Memory B cell (primary cell): ENCODE data around the gene RNF212B.
A peak's percentile ranks its signal among the peaks of the same experiment; 100 is the strongest.
"Not testable (repeated sequence)": the region's sequence is repeated elsewhere in the genome, so short reads cannot be mapped to it uniquely, and the experiment has no call there.

Experiments
- ATAC-seq: fragments of 150-1000 bp; cut with Tn5 transposase; 2 replicates; pipeline ENCODE4 v1.10.0; 2021; ENCODE audit warnings: low read depth, mild to moderate bottlenecking, moderate library complexity
- DNase-seq, 2 donors: peaks; one replicate each; pipeline ENCODE4 v3.0.0; 2022; ENCODE audit warnings: low spot score in 2 of 2
- H3K27ac Mint-ChIP-seq: one replicate; pipeline ENCODE4 v1.8.0; 2022; ENCODE audit warnings: mild to moderate bottlenecking, moderate library complexity, mixed read lengths
- H3K27me3 Mint-ChIP-seq: one replicate; pipeline ENCODE4 v1.8.0; 2022; ENCODE audit warnings: mixed read lengths
- H3K36me3 Mint-ChIP-seq: one replicate; pipeline ENCODE4 v1.8.0; 2022; ENCODE audit warnings: mild to moderate bottlenecking, mixed read lengths
- H3K4me1 Mint-ChIP-seq: one replicate; pipeline ENCODE4 v1.8.0; 2022; ENCODE audit warnings: mixed read lengths
- H3K4me3 Mint-ChIP-seq: one replicate; pipeline ENCODE4 v1.8.0; 2022; ENCODE audit warnings: mild to moderate bottlenecking, moderate library complexity, mixed read lengths
- H3K9me3 Mint-ChIP-seq: one replicate; pipeline ENCODE4 v1.8.0; 2022; ENCODE audit warnings: mixed read lengths

Gene RNF212B

DNA sequence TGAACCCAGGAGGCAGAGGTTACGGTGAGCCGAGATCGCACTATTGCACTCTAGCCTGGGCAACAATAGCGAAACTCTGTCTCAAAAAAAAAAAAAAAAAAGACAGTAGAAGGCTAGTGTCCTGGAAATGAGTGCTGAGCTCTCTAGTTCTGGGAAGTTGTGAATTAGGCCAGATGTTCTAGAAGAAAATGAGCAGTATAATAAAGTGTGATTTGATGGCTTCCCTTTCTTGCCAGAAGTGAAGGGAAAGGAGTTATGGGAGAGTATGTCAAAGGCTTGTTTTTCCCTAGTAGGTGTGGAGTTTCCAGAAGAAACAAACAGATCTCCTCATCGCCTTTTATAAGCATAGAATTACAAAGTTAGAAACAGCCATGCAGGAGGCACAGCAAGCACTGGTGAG, 20.5 kb downstream of the RNF212B start:
- H3K4me1 Mint-ChIP-seq, result no peaks in the 10 kb centered on the region
- no peak overlapping the region for H3K27ac Mint-ChIP-seq
- H3K4me3 Mint-ChIP-seq, result no peak overlapping the region
- no peak for DNase-seq
- H3K36me3 Mint-ChIP-seq, result no peaks in the 10 kb centered on the region
- peaks cover 14% of the 10 kb centered on the region for H3K27me3 Mint-ChIP-seq
- H3K9me3 Mint-ChIP-seq, result no peaks in the 10 kb centered on the region
- ATAC-seq, result no peak

- DNase-seq (no peak), ATAC-seq (no peak)
- Mint-ChIP-seq H3K36me3 (no peaks in the 10 kb centered on the region), H3K27me3 (peaks cover 18% of the 10 kb centered on the region), H3K4me3 (no peak overlapping the region), H3K27ac (no peak overlapping the region), H3K4me1 (no peaks in the 10 kb centered on the region), H3K9me3 (no peaks in the 10 kb centered on the region)
Measured at GRCh38 chr14:23259426-23259825, 21.7 kb downstream of the RNF212B start.

DNA sequence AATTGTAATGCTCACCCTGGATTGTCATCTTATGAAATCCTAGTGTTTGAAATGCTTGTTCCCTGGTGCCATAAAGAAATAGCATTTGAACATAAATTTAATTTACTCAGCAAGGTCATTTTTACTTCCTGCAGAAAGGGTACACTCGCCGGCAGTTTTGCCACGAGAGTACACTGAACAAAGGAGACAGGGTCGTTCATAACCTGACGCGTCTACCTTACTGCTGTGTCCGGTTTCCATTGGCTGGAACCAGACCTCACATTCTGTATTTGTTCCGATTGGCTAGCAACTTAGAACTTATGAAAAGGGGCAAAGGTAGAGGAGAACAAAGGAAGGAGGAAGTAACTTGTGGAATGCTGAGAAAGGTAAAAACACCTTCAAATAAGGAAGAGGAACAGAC, 23.1 kb downstream of the RNF212B start:
- not testable (repeated sequence) for DNase-seq, H3K4me1 Mint-ChIP-seq, H3K4me3 Mint-ChIP-seq, H3K9me3 Mint-ChIP-seq, H3K36me3 Mint-ChIP-seq, ATAC-seq, H3K27ac Mint-ChIP-seq
- H3K27me3 Mint-ChIP-seq, result peaks cover 18% of the 10 kb centered on the region

GRCh38 chr14:23269193-23269592, 31.5 kb downstream of the RNF212B start:
- Mint-ChIP-seq H3K27me3 (peaks cover 5% of the 10 kb centered on the region), H3K27ac (no peak overlapping the region), H3K9me3 (no peaks in the 10 kb centered on the region), H3K4me1 (no peaks in the 10 kb centered on the region), H3K4me3 (no peak overlapping the region), H3K36me3 (no peaks in the 10 kb centered on the region)
- no peak for ATAC-seq
- DNase-seq, result no peak

DNA sequence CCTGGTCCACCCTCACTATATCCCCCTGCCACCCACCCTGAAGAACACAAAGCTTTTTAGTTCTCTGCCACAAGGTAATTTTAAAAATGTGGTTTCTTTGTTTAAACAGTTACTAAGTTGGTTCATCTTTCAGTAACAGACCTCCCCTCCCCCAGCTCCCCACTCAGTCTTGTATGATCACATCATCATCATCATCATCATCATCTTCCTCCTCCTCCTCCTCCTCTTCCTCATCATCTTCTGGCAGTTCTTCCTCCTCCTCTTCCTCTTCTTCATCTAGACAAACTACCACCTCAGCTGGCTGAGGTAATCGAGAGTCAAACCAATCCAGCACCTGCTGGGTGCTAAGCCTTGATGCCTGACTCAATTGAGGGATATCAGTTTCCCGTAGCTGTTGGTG, 37.7 kb downstream of the RNF212B start:
- H3K36me3 Mint-ChIP-seq, result peaks cover 8% of the 10 kb centered on the region
- no peak overlapping the region for H3K27ac Mint-ChIP-seq
- no peak for ATAC-seq
- no peaks in the 10 kb centered on the region for H3K4me1 Mint-ChIP-seq
- no peak for DNase-seq
- no peaks in the 10 kb centered on the region for H3K9me3 Mint-ChIP-seq
- H3K4me3 Mint-ChIP-seq, result no peak overlapping the region
- H3K27me3 Mint-ChIP-seq, result no peaks in the 10 kb centered on the region

DNA sequence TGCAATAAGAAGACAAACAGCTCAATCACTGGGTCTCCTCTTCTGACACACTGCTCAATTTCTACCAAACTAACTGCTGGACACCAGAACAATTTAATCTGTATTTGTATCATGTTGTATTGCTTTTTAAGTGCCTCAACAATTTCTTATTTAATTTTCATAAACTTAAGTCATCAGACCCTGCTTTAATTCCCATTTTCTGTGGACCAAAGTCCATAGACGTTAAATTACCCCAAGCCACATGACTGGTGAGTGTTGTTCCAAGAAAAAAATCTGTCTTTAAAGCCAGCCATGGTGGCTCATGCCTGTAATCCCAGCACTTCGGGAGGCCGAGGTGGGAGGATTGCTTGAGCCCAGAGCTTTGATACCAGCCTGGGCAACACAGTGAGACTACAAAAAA, 39.5 kb downstream of the RNF212B start:
- peaks cover 8% of the 10 kb centered on the region for H3K36me3 Mint-ChIP-seq
- H3K4me3 Mint-ChIP-seq, result no peak overlapping the region
- ATAC-seq, result no peak
- no peaks in the 10 kb centered on the region for H3K27me3 Mint-ChIP-seq
- H3K9me3 Mint-ChIP-seq, result no peaks in the 10 kb centered on the region
- no peak for DNase-seq
- H3K4me1 Mint-ChIP-seq, result no peaks in the 10 kb centered on the region
- no peak overlapping the region for H3K27ac Mint-ChIP-seq

- H3K9me3 Mint-ChIP-seq, H3K4me1 Mint-ChIP-seq, H3K27me3 Mint-ChIP-seq, ATAC-seq, H3K4me3 Mint-ChIP-seq, DNase-seq, H3K36me3 Mint-ChIP-seq, H3K27ac Mint-ChIP-seq: not testable (repeated sequence)
Measured at GRCh38 chr14:23277928-23278327, 40.2 kb downstream of the RNF212B start.

- no peak for ATAC-seq
- Mint-ChIP-seq H3K4me3 (no peak overlapping the region), H3K4me1 (peaks cover 6% of the 10 kb centered on the region), H3K36me3 (no peaks in the 10 kb centered on the region), H3K9me3 (no peaks in the 10 kb centered on the region), H3K27ac (no peak overlapping the region), H3K27me3 (no peaks in the 10 kb centered on the region)
- no peak for DNase-seq
Measured at GRCh38 chr14:23281247-23281646, 43.5 kb downstream of the RNF212B start.

DNA sequence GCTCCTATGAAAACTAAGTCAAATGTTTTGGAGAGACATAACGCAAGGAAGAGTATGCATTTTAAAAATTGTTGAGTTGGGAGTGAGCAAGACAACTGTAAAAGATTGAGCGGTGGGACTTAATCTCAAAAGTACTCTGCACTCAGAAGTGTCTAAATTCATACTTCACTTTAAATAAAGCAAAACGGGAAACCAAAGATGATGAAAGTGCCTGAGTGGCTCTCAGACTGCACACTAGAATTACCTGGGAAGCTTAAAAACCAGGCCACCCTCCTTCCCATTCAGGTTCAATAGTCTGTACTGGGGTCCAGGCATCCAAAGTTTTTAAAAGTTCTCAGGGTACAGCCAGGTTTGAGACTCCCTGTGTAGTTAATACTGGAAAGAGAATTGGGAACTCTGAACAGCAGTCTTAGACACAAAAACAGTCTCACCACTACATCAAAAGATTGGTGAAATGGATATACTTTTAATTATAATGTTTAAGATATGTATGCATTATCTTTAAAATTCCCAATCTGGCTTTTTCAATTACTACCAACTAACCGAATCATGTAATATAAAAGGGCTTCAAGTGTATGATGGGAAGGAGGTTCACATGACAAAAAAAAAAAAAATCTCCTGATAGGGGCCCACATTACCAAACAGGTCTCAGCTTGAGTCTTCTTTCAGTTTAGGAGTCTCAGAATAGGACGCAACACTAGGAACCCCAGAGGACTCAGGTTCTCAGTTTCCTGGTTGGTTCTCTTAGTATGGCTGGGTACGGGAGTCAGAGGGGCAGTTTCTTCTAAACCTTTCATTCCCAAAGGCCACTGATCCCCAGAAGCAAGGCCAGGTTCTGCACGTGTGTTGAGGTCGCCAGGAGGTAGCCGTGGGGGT, 47.2 kb downstream of the RNF212B start:
- Mint-ChIP-seq H3K36me3 (no peaks in the 10 kb centered on the region), H3K4me3 (peak overlapping the region; percentile 97), H3K4me1 (peaks cover 6% of the 10 kb centered on the region), H3K27ac (peak overlapping the region; percentile 89), H3K9me3 (no peaks in the 10 kb centered on the region), H3K27me3 (no peaks in the 10 kb centered on the region)
- no peak for ATAC-seq
- no peak for DNase-seq

- Mint-ChIP-seq H3K4me3 (peak overlapping the region; percentile 97), H3K9me3 (no peaks in the 10 kb centered on the region), H3K36me3 (no peaks in the 10 kb centered on the region), H3K4me1 (peaks cover 6% of the 10 kb centered on the region), H3K27ac (peak overlapping the region; percentile 89), H3K27me3 (no peaks in the 10 kb centered on the region)
- ATAC-seq, result peak; percentile 20
- DNase-seq, result no peak
Measured at GRCh38 chr14:23285530-23286019, 47.8 kb downstream of the RNF212B start.

DNA sequence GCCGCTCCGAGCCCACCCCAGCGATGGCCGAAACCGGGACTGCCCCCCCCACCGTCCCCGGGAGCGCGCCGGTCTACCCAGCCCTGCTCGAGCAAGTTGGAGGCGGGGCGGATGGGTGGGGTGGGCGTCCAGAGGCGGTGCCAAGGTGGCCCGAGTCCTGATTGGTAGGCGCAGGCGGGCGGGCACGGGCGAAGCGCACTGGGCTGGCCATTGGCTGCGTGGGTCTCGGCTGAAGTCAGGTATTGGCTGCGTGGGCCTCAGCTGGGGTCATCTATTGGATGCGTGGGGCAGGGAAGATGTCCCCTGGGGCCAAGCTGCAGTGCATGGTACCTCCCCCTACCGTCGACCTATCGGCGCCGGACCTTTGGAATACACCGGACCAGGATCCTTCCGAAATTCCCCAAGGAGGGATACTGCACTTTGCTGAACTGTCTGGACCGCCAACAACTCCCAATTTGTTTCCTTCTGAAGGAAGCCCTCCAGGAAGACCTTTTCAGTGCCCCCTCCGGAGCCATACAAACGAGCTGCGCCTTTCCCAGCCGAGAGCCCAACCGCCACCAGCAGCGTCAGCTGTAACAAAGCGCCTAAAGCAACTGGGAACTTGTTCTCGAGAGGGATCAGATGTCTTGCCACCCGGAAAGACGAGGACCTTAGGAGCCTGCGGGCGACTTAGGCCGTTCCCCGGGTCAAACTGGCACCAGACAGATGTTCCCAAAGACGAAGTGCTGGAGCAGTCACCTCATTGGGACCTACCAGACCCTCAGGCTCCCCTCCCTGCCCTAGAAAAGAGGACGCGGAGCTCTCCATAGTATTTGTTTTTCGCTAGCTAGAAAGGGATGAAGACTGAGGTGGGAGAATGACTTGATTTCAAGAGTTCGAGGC, 48.5 kb downstream of the RNF212B start, which contains the start of gene HOMEZ:
Gene HOMEZ, minus strand, starts transcription at position 113 of the 882 bp plus-strand sequence. CDS start 180 bp downstream, outside the sequence.
- no peaks in the 10 kb centered on the region for H3K27me3 Mint-ChIP-seq
- H3K27ac Mint-ChIP-seq, result peak within 1 kb of the TSS; percentile 89
- DNase-seq, result peak; percentile 93 to 95
- peak; percentile 96 for ATAC-seq
- peak within 1 kb of the TSS; percentile 97 for H3K4me3 Mint-ChIP-seq
- H3K9me3 Mint-ChIP-seq, result no peaks in the 10 kb centered on the region
- H3K36me3 Mint-ChIP-seq, result no peaks in the 10 kb centered on the region
- H3K4me1 Mint-ChIP-seq, result peaks cover 6% of the 10 kb centered on the region

GRCh38 chr14:23286902-23287479, 49.3 kb downstream of the RNF212B start:
- ATAC-seq (no peak), DNase-seq (no peak)
- no peaks in the 10 kb centered on the region for H3K36me3 Mint-ChIP-seq
- no peaks in the 10 kb centered on the region for H3K9me3 Mint-ChIP-seq
- H3K27me3 Mint-ChIP-seq, result no peaks in the 10 kb centered on the region
- H3K27ac Mint-ChIP-seq, result peak overlapping the region; percentile 89
- H3K4me1 Mint-ChIP-seq, result peaks cover 6% of the 10 kb centered on the region
- peak overlapping the region; percentile 97 for H3K4me3 Mint-ChIP-seq

DNA sequence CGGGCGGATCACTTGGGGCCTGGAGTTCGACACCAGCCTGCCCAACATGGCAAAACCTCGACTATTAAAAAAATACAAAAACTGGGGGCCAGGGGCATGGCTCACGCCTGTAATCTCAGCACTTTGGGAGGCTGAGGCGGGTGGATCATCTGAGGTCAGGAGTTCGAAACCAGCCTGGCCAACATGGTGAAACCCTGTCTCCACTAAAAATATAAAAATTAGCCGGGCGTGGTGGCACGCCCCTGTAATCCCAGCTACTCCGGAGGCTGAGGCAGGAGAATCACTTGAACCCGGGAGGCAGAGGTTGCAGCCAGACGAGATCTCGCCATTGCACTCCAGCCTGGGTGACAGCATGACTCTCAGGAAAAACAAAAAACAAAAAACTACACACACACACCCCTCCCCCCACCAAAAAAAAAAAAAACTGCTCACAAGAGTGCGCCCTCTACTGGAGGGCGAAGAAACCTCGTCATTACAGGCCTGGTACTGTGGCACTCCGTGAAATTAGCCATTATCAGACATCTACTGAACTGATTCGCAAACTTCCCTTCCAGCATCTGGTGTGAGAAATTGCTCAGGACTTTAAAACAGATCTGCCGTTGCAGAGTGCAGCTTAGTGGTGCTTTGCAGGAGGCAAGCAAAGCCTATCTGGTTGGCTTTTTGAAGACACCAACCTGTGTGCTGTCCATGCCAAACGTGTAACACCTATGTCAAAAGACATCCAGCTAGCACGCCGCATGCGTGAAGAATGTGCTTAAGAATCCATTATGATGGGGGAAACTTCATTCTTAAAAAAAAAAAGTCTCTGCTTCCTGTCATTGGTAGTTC, 57.2 kb downstream of the RNF212B start:
- Mint-ChIP-seq H3K9me3 (no peaks in the 10 kb centered on the region), H3K36me3 (peaks cover 4% of the 10 kb centered on the region), H3K4me1 (peaks cover 10% of the 10 kb centered on the region), H3K27ac (peak overlapping the region; percentile 53), H3K27me3 (no peaks in the 10 kb centered on the region), H3K4me3 (peak overlapping the region; percentile 9)
- ATAC-seq, result peak; percentile 84
- DNase-seq, result peak; percentile 52 to 69
